Measurements from ENCODE around the gene NINJ1. TPM values are rescaled to one million over a fixed set of nuclear protein-coding genes. Genes with fewer than 3 reads are reported as not detected.

Gene NINJ1
- total and polyA plus RNA-seq, 12 donors, result 35.5 to 77.1 (median 41.3) TPM

DNA sequence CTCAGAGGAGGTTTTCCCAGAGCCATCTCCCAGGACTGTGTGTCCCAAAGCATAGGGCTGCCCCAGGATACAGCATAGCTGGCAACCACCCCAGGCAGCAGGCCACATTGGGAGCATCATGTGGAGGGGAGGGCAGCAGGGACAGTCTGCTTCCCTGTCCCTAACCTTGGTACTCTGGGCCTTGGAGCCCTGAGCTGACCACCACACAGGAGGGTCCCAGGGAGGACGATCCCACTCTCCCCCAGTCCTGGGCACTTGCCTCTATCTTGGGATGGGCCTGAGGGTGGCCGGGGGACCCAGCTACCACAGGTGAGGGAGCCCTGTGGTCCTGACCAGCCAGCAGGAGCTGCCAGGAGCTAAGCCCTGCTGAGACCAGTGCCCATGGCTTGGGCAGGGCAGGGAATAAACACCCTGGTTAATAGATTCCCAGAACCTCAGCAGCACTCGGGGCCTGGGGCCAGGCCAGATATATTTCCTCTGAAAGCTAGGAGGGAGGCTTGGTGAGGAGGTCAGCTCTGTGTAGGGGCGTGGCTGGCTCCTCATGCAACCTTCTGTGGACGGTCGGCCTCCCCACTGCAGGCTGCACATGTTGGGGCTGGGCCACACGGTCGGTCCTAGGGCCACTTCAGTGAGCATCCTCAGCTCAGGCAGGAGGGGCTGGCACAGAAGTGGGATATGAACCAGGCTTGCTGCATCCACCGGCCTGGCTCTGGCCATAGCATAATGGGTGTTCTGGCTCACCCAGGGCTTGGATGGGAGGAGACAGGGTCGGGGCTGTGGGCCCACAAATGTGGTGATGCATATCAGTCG lies 4.2 kb downstream of the NINJ1 start:
- peak overlapping the region in 9 of 10 donors; percentile 36 to 99 (median 84) for H3K27ac ChIP-seq
- no peaks in the 10 kb centered on the region for H3K27me3 ChIP-seq
- ATAC-seq, result peak in 4 of 8 donors; percentile 15 to 63 (median 24)
- no peak for TF ChIP-seq CTCF (IDR thresholded peaks at IDR 0.05)
- DNase-seq, result peak in 1 of 2 donors; percentile 59
- peaks cover 0 to 32% (median 3%) of the 10 kb centered on the region in 9 donors for H3K36me3 ChIP-seq
- peaks cover 45 to 92% (median 77%) of the 10 kb centered on the region in 9 donors for H3K4me1 ChIP-seq
- H3K4me3 ChIP-seq, result no peak overlapping the region
- 68 to 86% methylated on average over 11 of the region's 11 CpGs for WGBS, 2 donors
- intact Hi-C loops (cut with DNase I), result loop anchor here in 2 of 10 donors (10.0 kb wide), 1 partner anchor 325 kb away; the partner anchor contains the start of genes FAM120A (in 2 of the 2) and FAM120AOS (in 2 of the 2)
- no peaks in the 10 kb centered on the region for H3K9me3 ChIP-seq

- no peak for TF ChIP-seq CTCF (IDR thresholded peaks at IDR 0.05)
- whole genome bisulfite sequencing, 2 donors, result 46 to 52% methylated on average over 8 of the region's 8 CpGs
- Histone ChIP-seq H3K9me3 (no peaks in the 10 kb centered on the region), H3K36me3 (peaks cover 0 to 38% (median 8%) of the 10 kb centered on the region in 9 donors), H3K27ac (peak overlapping the region in 9 of 10 donors; percentile 27 to 99 (median 80)), H3K4me1 (peaks cover 45 to 91% (median 74%) of the 10 kb centered on the region in 9 donors), H3K4me3 (peak overlapping the region in 1 of 10 donors; percentile 12), H3K27me3 (no peaks in the 10 kb centered on the region)
- no peak for DNase-seq
- intact Hi-C loops (cut with DNase I), result no loop called here
- no peak for ATAC-seq
Observed at GRCh38 chr9:93129286-93129685, 4.8 kb downstream of the NINJ1 start.

GRCh38 chr9:93128715-93129224 lies 5.3 kb downstream of the NINJ1 start:
- H3K4me1 ChIP-seq, result peaks cover 45 to 91% (median 74%) of the 10 kb centered on the region in 9 donors
- peak overlapping the region in 1 of 10 donors; percentile 12 for H3K4me3 ChIP-seq
- peak overlapping the region in 7 of 10 donors; percentile 17 to 99 (median 84) for H3K27ac ChIP-seq
- TF ChIP-seq CTCF (IDR thresholded peaks at IDR 0.05), result no peak
- no peaks in the 10 kb centered on the region for H3K27me3 ChIP-seq
- intact Hi-C loops (cut with DNase I), result no loop called here
- ATAC-seq (no peak), DNase-seq (no peak)
- 90 to 95% methylated on average over 10 of the region's 10 CpGs for WGBS, 2 donors
- H3K9me3 ChIP-seq, result no peaks in the 10 kb centered on the region
- peaks cover 0 to 44% (median 13%) of the 10 kb centered on the region in 9 donors for H3K36me3 ChIP-seq

GRCh38 chr9:93128011-93128714 lies 5.9 kb downstream of the NINJ1 start:
- intact Hi-C loops (cut with DNase I), result no loop called here
- H3K9me3 ChIP-seq, result no peaks in the 10 kb centered on the region
- WGBS, 2 donors, result 84 to 90% methylated on average over 14 of the region's 14 CpGs
- peaks cover 45 to 86% (median 71%) of the 10 kb centered on the region in 9 donors for H3K4me1 ChIP-seq
- peaks cover 0 to 50% (median 16%) of the 10 kb centered on the region in 9 donors for H3K36me3 ChIP-seq
- no peak for TF ChIP-seq CTCF (IDR thresholded peaks at IDR 0.05)
- H3K27me3 ChIP-seq, result no peaks in the 10 kb centered on the region
- peak overlapping the region in 9 of 10 donors; percentile 17 to 99 (median 63) for H3K27ac ChIP-seq
- ATAC-seq (no peak), DNase-seq (no peak)
- H3K4me3 ChIP-seq, result no peak overlapping the region

Measured in heart right ventricle (tissue), 16 donors.